Measurements from ENCODE around the gene MTUS2.

Gene MTUS2

DNA sequence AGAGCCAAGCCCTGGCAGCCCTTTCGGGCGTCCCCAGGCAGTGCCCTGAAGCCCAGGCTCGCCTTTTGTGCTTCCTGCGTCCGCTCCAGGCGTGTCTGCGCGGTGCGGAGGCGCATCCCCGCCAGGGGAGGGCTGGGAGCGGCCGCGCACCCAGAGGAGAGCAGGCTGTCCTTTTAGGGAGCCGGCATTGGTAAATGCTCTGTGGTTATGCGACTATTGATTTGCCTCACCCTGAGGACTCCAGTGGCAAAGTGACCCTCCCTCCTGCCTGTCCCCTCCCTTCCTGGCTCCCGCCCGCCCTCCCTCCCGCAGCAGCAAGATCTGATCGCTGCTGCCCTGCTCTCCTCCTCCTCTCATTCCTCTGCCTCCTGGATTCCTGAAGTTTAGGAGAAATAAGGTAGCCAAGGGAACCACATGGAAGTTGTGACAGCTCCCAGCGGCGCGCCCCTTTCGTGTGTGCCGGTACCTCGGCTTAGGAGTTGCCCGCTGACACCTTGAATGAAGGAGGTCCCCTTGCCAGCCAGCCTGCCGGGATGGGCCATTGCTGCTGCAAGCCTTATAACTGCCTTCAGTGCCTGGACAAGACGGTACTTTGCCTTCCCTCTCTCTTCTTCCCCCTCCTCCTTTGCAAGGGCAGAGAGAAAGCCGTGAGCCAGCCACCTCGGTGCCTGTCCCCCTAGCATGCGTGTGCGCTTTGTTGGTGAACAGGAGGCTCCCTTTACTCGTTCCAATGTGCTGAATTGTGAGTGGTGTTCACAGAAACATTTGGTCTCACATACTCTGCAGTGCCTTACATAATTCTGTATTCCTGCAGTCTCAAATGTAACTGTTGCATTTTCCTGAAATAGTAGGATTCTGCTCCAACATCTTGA is 608.4 kb downstream of the MTUS2 start:
- FAIRE-seq = no peak

DNA sequence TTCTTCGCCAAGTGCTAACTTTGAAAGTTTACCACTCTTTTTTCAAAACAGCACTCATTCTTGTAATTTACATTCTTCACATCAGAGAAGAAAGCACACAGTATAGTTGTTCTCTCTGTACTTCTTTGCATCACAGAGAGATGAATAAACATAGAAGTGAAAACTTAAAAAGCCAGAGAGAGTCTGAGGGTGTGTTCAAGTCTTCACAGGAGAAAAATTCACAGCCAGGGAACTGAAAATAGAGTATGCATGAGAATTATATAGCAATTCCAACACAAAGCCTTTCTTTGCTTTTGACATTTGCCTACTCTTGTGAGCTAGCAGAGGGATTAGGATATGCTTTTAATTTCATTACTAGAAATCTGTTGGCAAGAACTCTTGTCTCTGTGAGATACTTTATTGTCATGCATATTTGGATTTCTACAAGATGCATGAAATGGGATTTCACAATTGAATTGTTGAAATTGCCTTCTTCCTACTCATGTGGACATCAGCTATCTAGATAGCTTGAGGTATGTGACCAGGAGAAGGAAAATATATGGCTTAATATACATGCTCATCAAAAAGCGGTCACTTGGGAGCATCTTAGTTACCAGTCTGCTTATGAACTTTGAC is 609.3 kb downstream of the MTUS2 start:
- FAIRE-seq = no peak

DNA sequence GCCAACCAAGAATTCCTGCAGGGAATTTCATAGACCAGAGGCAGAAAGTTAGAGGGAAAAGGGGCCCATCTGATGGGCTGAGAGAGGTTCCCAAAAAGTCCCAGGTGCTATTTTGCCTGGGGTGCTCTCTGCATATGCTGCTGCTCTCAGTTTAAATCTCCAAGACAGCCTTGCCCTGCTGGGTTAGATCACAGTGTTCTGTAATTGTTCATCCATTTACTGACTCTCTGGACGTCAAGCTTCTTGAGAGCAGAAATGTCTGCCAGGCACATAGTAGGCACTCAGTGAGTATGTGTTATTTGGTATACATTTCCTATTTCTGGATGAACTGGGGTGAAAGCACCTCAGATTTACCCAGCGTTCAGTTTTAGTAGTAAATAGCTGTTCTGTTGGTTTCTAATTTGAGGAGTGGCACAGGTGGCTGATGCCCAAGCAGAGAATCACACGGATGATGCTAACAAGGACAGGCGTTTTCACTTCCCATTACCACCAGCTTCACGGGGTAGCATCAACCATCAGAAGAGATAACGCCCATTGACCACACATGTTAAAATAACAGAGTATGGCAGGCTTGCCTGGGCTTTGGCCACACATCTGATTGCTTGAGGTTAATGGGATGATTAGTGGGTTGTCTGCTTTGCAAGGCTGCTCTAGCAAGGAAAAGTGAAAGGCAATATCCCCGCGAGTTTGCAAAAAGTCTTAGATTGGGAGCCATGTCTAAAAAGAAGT is 614.2 kb downstream of the MTUS2 start:
- no peak for FAIRE-seq

DNA sequence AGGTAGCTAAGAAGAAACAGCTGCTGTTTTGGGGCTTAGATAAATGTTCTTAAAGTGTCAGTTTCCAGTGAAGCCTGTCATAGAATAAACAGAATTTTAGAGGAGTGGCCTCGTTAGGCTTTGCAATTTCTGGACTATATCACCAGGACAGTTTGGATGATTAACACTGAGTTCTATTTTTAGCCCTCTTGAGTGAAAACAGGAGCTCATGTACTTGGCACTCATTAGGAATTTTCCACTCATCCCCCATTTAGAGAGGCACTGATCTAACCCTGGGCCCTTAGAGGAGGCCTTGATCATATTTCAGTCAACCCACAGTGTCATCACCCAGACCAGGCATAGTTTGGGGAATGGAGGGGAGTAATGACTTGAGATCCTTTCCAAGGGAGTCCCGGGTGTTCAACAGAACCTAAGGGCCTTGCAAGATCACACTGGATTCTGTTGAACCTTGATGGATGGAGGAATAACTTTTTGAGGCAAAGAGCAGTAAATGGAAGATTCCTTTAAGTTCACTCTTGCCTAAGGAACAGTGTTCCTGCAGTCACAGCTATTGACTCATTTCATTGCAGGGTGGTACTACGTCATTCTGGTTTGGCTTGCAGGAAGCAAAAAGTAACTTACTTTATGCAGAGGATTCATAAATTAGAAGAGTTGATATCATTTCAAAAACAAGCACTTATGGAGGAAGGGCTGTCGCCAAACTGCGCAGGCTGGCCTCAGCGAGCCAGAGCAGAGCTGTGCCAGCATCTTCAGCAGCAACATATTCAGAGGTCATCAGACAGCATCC is 615.2 kb downstream of the MTUS2 start:
- FAIRE-seq = no peak

DNA sequence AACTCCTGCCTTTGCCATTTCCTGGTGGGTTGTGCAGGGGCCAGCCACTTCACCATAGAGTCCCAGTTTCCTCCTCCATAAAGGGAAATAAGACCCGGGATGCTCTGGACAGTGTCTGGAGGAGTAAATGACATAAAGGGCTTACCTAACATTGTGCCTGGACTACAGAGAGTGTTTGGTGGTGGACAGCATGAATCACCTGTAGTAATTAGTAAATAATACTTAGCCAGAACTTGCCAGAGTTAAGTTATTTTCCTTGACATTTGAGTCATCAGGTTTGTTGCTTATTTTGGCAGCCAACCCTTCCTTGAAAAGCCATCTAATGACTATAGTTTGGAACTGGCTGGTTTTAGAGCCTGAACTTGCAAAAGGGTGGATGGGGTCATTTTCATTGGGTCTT is 616.2 kb downstream of the MTUS2 start:
- FAIRE-seq = no peak

DNA sequence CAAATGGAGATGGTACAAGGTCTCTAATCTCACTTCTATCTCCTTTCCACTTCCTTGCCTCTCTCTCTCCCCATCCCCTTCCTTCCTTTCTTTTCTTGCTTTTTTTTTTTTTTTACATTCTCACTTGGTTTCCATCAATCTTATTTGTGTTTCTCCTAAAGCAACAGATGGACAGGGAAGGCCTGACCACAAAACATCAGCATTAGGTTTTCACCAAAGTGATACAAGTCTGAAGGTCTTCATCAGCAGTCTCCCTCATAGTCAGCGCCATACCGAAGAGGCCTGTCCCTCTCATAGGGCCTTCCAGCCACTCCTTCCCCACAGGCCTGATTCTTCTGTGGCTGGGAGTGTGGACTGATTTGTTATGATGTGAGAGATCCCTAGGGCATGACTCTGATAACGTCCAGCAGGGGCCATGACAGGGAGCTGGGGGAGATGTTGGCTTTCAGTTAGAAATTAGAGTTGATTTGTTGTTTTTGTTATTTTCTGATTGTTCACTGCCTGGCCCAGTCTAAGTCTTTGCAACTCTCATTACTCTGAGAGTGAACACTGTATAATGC is 616.7 kb downstream of the MTUS2 start:
- FAIRE-seq = no peak

DNA sequence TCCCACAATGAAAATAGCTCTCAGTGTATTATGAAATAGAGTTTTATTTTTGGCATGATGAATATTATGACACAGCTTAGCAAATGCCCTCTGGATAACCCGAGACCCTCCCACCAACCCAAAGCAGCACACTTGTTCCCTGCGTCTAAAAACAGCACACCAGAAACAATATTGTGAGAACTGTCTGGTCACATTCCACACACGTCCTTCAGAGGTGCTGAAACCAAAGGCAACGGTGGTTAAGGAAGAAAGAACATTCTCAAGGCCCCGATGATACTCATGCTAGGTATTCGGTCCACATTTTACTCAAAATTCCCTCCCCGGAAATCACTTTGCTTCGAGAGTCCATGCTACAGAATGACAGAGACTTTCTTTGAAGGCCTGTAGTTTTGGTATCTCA is 618.6 kb downstream of the MTUS2 start:
- no peak for FAIRE-seq

DNA sequence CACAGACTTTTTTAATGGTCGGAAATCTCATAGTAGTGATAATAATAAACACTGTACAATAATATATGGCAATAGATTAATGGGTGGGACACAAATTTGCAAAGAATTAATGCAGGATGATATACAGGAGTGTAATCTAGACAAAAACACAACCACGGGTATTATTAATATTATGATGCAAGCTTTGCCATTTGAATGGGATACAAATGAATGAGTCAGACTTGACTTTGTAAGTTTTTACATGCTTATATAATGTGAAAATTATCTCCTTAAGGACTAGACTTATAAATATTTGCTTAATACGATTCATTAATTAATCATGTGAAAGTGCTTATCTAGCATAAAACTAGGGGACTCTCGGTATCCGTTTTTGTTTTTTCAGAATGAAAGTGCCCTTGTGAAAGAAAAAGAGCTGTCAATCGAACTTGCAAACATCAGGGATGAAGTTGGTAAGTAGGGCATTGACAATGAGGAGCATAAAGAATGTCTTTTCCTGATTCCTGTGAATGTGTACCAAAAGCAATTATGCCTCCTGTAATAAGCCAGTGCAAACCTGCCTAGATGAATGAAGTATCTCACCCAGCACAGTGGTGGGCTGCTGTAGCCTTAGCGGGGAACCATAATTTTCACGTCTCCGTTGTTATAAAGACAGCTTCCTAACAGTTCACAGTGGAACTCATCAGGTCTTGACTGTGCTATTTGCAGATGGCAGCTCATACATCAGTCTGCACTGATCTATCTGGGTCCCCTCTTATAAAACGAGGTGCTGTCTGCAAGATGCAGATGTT is 619.7 kb downstream of the MTUS2 start:
- no peak for FAIRE-seq

DNA sequence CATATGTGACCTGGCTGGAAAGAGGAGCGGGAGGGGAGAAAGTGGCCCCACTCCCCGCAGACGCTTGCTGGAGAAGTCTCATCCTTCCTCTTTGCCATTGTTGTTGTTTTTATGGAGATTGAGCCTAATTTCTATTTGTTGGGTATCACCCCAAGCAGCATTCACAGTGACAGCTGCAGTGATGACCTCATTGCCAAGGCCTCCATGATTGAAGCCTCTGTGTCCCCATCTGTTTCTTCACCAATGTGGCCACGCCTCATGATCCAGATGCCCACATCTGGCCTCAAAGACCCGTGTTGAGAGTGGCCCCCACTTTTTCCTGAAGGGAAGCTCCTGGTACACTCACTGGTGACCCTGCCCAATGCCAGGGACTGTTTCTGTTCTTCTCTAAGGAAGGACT is 621.2 kb downstream of the MTUS2 start:
- FAIRE-seq = no peak

DNA sequence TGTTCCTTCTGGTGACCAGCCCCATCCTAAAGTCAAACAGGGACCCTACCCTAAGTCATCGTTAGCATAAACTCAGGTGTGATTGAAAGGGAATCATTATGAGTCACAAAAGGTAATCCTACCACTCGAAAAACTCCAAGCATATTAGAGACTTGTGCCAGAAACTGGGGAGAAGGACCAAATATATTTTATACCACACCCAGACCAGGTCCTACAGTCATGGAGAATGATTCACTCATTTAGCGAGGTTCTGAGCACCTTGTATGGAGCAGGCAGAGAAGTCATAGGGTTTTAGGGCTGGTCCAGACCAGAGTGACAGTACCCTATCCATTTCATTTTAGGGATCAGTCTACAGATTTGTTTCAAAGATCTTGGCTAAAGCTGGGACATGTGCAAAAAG is 625.9 kb downstream of the MTUS2 start:
- FAIRE-seq = no peak

DNA sequence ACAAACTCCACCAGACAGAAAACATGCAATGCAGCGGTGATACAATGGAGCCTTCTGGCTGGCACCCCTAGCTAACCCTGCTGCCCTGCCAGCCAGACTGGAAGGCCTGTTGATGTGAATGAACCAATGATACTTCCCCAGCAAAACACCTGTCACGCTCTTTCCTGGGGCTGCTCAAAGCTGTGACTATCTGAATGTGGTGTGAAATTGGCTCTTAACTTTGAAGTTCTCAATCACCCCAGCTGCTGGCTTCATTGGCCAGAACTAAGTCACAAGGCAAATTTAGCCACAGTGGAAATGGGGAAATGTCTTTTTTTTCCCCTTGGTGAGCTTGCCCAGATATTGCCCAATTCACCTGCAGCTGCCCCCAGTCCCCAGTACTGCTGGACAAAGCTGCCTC is 628.0 kb downstream of the MTUS2 start:
- FAIRE-seq = no peak

DNA sequence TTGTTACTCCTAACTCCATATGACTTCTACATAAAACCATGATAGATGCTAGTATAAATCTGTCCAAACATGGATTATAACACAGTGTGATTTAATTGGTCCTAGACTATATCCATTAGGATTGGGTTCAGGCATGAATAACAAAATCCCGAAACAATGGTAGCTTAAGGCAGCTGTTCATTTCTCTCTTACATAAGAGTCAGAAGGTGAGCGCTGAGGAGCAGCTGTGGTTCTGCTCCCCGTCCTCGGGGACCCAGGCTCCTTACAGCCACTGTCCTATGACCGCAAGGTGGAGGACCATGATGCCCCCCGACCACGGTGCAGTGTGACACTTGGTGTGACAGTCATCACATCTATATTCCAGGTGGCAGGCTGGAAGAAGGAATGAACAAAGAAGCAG is 629.6 kb downstream of the MTUS2 start:
- no peak for FAIRE-seq

DNA sequence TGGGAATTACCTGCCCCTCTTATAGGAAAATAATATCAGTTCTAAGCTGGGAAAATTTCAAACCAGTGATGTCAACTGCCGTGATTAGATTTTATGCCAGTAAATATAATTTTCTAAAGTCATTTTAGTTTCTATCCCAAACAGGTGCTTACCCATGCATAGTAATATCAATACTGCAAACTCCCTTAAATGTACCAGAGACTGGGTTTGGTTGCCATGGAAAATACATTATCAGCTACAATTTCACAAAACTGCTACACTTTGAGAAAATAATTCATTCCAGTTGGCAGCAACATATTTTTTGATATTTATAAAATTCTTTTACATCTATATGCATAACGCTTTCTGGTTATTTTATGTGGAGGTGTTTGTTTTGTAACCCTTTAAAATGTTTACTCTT is 631.8 kb downstream of the MTUS2 start:
- FAIRE-seq = no peak

DNA sequence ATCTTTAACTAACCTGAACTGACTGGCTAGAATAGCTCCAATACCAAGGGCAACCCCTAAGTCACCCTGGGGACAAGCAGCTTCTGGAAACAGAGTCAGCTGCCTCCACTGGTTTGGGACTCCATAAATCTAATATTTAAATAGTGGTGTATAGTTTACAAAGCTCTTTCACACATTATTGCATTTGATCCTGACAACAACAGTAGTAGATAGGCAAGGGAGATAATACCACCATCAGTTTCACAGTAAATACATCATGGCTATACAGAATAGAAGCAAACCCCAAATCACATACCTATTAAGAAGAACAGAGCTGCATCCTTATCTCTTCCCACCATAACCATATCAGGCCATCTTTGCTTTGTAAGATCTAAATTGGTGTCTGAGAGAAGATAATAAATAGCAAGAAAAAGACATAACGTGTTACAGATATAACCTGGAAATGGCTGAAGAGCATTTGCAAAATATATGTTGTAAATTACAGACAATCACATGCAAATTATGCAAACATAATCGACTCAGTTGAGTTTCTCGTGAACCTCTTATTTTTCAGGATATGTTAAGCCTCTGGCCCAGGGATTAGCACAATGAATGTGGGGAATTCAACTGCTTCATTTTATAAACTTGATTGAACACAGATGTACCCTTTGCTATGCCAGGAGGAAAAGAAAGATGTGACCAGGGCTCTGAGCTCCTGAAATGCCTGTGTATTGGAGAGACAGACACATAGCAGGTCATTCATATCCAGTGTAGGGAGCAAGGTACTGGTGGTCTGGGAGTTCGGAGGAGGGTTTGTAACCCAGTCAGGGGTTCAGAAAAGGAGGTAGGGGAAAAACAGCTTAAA is 632.9 kb downstream of the MTUS2 start:
- FAIRE-seq = no peak

DNA sequence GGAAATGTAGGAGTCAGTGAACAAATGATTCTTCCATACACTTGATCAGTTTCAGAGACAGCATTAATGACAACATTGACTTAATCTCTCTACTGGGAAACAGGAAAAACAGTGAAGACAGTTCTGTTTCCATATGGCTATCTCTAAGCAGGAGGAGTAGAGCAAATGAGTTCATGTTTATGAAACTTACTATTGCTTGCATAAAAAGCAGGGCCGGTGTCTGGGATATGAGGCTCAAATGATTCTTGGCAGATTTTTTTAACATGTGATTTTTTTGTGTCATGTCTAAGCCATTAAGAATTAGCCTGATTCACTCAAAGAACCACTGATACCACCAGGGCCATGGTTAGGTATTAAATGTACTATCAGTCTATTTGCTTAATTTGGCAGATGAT is 633.5 kb downstream of the MTUS2 start:
- FAIRE-seq = no peak

DNA sequence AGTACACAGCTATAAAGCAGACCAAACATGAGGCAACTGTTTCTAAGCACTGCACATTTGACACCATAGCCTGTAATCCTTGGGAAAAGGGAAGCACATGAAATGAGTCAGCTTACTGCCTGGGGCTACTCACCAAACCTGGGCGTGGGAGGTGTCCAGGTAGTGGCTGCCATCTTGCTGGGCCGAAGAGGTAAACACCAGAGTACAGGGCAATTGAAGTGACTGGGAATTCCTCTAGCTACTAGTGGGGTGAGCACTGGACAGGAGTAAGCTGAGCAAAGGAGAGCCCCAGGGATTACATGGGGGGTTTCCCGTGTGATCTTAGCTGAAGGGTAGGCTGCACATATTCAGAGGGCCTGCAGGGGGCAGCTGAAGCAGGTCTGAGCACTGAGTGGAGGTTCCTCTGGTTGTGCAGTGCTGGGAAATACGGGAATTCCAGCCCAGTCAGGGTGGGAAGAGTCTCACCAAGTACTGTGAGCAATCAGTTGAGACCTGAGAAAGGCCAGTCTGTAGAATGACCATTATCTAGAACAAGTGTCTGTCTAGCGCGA is 634.9 kb downstream of the MTUS2 start:
- no peak for FAIRE-seq

DNA sequence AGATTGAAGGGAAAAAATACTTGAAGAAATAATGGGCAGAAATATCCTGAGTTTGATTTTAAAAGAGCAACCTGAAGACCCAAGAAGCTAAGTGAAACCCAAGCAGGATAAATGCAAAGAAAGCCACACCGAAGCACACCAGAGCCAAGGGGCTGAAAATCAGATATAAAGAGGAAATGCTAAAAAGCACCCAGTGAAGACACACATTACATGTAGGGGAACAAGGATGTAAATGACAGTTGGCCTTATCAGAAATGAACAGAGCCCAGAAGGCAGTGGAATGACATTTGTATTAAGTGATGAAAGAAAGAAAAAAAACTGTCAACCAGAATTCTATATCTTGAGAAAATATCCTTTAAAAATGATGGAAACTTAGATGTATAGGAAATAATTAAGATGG is 636.3 kb downstream of the MTUS2 start:
- no peak for FAIRE-seq

DNA sequence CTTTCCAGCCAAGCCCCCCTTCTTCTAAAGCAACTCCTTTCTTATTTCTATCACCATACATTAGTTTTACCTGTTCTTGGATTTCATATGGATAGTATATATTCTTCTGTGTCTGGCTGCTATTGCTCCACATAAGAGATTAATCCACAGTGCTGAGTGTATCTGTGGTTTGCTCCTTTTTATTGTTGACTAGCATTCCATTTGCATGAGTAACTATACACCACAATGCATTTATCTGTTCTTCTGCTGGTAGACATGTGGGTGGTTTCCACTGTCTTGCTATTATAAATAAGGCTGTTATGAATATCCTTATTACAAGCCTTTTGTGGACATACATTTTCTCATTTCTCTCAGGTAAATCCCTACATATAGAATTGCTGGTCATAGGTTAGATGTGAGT is 637.2 kb downstream of the MTUS2 start:
- FAIRE-seq = no peak

DNA sequence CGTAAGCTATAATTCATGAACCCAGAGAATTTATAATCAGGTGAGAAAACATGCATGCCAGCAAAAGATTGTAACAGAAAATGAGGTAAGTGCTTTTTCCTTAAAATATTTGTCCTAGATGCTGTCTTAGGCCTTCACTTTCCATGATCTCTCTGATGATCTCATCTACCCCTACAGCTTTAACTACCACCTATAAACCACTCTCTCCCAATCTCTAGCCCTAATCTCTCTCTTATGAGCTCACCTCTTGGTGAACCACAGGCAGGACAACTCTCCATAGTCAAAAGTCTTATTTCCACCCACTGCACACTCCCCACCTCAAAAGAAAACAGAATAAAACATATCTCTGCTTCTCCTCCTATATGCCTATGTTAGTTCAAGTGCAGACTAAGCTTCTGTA is 638.3 kb downstream of the MTUS2 start:
- FAIRE-seq = no peak

DNA sequence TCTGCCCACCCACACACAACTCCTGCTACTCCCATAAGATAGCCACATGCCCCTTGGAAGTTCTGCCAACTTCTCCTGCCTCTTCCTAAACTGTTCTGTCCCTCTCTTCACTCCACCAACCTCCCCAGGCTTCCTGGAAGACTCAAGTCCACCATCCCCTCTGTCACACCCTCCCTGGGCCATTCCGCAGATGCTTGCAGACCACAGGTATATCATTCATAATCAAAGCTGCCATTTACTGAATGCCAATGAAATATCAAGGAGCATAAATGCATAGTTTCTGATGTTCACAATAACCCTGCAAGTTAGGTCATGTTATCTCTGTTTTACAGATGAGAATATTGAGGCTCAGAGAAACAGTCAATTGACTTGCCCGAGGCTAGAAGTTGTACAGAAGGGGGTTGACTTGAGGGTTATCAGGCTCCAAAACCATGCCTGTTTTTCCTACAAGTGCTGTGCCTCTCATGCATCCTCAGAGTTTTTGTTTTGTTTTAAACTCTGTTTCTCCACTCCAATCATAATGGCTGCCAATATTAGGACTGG is 639.7 kb downstream of the MTUS2 start:
- no peak for FAIRE-seq

Measured in G401.6 (cell line).